NCI-H2196 (cell line): ENCODE measurements around the gene DGKQ.

ENCODE experiments used
- DNase-seq: peaks from one replicate; lab custom pipeline; 2025; ENCODE audit not compliant: unreplicated experiment; lab: John Stamatoyannopoulos, UW

Gene DGKQ

GRCh38 chr4:909821-910220 is 63.5 kb downstream of the DGKQ start:
- no peak for DNase-seq

- no peak for DNase-seq
These were observed 64.2 kb downstream of the DGKQ start for GRCh38 chr4:909131-909571.
